GM21576 (cell line): ENCODE measurements around the gene CAVIN2.
"Not testable (repeated sequence)": the region's sequence is repeated elsewhere in the genome, so short reads cannot be mapped to it uniquely, and the experiment has no call there.

Source experiments
- ATAC-seq: cut with Tn5 transposase; IDR thresholded peaks from one replicate; pipeline ENCODE4 v1.9.1; 2021; ENCODE audit warnings: mild to moderate bottlenecking, moderate library complexity; ENCODE audit not compliant: unreplicated experiment

Gene CAVIN2

GRCh38 chr2:191802180-191802579 lies 44.7 kb downstream of the CAVIN2 start:
- ATAC-seq, result no peak

DNA sequence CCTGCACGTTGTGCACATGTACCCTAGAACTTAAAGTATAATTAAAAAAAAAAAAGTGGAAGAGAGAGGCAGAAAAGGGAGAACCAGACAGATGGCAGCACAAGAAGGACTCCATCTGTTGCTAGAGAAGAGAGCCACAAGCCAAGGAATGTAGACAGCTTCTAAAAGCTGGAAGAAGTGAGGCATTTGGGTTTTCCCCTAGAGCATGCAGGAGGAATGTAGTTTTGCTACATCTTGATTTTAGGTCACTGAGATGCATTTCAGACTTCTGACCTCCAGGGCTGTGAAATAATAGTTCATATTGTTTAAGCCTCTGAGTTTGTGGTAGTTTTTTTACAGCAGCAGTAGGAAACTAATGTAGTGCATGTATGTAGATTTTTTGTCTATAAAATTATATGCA lies 46.0 kb downstream of the CAVIN2 start:
- ATAC-seq, result no peak

DNA sequence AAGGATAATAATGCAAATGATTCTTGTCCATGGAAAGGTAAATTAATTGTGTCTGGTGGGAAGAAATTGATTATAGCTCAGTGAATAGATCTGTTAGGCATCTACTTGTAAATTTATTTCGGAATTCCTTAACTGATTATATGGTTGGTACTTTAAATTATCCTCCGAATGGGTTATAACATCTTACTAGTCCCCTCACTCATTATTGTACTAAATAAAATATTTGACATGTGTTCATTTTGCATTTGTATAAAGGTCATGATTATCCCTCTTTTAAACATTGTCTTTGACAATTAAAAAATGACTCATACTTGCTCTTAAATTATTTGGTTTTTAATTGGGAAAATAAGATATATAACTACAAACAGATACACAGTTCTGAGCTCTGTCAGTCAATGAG lies 47.4 kb downstream of the CAVIN2 start:
- no peak for ATAC-seq

DNA sequence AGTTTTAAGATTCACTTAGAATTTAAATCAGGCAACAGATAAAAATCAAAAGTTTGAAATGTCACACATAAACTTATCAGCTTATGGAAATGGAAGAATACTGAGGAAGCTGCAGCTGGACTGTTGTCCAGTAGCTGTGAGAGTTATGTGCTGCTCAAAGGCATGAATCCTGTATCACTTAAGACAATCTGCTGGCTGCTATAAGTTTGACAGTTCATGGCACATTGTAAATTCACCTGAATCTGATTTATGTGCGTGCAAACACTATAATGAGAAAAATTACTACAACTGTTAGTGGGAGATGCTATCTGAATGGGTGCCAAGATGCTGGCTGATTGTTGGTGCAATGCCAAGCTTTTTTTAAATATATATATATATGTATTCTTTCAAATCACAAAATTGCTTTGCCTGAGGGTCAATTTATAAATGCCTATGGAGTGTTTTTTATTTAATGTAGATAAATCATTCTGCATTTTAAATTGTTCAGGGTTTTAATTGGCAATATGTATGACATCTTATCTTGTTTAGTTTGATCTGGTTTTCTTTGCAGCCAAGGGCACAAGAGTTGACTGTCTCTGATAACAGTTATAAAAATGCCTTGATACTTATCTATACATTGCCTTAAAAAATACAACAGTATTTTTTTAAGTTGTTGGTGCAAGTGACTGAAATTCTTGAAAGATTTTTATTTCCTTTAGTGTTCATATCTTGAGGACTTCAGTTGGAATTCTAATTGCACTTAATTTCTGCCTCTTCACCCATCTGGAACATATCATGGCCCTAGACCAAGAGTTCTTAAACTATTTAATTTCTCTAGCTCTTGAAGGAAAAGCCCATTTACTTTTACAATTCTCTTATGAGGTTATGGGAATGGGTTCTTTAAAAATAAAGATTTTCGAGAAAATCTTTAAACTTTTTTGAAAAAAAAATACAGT lies 48.7 kb downstream of the CAVIN2 start:
- no peak for ATAC-seq

DNA sequence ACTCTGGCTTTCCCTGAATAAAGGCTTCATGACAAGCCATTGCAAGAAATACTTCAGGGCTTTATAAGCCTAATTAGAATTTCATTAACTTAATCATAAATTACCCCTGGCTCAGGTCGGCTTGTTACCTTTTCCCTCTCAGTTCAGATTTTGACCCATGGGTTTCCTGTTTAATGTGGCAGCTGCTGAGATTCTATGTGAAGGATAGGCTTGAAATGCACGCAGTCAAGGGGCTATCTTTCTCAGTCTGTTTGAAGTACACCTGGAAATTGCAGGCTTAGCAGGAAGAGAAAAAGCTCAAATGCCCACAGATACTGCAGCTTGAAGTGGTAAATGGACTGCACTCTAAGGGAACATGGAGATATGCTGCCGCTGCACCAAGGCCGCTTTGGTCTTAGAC lies 49.4 kb downstream of the CAVIN2 start:
- no peak for ATAC-seq

- no peak for ATAC-seq
Measured at GRCh38 chr2:191795715-191796114, 51.2 kb downstream of the CAVIN2 start.

GRCh38 chr2:191791953-191792560 lies 54.8 kb downstream of the CAVIN2 start:
- ATAC-seq, result no peak

DNA sequence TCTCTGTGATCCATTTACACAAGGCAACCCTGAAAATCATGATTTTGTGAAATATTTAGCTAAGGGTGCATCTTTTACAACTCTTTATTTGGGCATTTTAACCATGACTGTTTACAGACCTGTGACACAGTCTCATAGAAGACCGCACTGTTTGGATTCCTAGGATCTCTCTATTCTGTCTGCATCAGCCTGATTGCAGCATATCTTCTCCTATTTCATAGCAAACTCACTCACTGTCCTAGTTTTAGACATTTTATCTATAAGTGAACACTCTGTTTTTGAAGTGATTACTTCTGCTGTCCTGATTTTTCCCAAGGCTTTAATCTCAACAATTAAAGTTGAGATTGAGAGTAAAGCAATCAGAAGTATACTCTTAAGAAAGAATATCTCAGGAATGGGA lies 56.2 kb downstream of the CAVIN2 start:
- ATAC-seq, result no peak

GRCh38 chr2:191789796-191790195 lies 57.1 kb downstream of the CAVIN2 start:
- no peak for ATAC-seq

DNA sequence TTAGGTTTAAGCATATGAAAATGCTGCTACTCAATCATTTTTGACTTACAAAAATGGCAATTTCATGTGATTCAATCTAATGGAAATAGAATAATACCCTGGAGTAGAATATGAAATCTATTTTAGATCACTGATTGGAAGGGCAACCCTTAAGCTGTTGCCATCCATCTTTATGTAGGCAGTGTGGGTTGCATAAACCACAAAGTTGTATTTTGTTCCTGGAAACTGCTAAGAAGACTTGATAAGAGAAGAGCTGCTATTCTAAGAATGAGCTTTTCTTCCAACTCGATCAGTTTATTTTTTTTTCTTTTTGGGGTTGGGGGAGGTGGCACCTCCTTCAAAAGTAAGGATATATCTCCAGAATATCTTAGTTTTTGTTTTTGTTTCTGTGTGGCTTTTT lies 60.2 kb downstream of the CAVIN2 start:
- no peak for ATAC-seq

GRCh38 chr2:191785651-191786050 lies 61.2 kb downstream of the CAVIN2 start:
- not testable (repeated sequence) for ATAC-seq
